AG08395 (cell line): ENCODE measurements around the gene CA11.

Experiments
- DNase-seq: peaks from one replicate; pipeline ENCODE4 v3.0.0; 2012; ENCODE audit warnings: mixed read lengths, low spot score

The CA11 gene

DNA sequence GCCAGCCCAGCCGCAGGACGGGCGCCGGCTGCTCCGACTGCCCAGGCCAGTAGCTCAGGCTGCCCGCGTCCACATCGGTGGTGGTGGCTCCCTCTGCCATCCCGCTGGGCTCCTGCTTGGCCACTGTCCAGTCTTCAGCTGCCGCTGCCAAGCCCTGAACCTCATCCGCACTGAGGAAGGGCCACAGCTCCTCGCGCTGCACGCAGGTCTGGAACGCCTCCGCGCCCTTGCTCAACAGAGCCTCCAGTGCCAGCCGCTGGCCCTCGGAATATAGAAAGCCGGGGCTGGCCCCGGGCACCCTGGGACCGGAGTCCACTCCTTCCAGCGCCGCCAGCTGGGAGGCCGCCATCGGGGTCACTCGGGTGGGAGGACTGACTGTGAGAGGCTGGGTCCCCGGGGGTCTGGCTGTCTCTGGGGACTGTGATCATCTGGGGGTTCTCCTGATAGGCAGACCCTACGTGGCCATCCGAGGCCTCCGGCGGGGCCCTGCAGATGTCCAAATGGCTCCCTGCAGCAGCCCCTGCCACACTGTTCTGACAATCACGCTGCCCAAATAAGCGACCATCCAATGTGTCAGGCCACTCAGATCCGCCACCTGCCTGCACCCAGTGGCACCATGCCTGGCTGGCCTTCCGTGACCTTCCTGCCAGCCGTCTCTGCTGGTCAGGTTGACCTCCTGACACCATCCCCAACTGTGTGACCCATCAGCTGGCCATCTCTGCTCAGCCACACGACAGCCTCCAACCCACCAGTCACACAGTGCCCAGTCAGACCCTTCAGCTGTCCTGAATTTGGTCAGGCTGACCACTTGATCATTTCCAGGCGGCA is 32.7 kb downstream of the CA11 start:
- no peak for DNase-seq

DNA sequence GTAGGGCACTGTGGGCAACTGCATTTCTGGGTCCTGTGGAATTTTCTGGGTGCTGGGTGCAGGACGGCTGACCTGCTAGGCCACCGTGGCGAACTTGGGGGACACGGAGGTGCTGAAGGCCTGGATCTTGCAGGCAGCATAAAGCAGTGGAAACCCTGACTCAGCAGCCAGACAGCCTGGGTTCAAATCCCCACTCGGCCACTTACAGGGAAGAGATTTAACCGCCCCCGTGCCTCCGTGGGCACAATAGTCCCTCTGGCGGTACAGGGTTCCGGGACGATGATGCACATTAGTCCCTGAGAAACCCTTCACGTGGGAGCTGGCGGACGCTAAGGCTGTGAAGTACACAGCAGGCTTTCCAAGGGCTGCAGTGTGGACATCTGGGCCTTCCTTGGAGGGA is 34.1 kb downstream of the CA11 start:
- no peak for DNase-seq

- no peak for DNase-seq
Observed at GRCh38 chr19:48609571-48610108, 36.3 kb downstream of the CA11 start.

- peak; percentile 73 for DNase-seq
Observed at GRCh38 chr19:48608798-48609263, 37.2 kb downstream of the CA11 start.

DNA sequence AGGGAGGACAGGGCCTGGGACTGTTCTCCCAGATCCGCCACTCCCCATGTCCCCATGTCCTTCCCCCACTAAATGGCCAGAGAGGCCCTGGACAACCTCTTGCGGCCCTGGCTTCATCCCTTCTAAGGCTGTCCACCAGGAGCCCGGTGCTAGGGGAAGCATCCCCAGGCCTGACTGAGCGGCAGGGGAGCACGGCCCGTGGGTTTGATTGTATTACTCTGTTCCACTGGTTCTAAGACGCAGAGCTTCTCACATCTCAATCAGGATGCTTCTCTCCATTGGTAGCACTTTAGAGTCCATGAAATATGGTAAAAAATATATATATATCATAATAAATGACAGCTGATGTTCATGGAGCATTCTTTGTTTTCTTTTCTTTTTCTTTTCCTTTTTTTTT is 38.6 kb downstream of the CA11 start:
- no peak for DNase-seq

DNA sequence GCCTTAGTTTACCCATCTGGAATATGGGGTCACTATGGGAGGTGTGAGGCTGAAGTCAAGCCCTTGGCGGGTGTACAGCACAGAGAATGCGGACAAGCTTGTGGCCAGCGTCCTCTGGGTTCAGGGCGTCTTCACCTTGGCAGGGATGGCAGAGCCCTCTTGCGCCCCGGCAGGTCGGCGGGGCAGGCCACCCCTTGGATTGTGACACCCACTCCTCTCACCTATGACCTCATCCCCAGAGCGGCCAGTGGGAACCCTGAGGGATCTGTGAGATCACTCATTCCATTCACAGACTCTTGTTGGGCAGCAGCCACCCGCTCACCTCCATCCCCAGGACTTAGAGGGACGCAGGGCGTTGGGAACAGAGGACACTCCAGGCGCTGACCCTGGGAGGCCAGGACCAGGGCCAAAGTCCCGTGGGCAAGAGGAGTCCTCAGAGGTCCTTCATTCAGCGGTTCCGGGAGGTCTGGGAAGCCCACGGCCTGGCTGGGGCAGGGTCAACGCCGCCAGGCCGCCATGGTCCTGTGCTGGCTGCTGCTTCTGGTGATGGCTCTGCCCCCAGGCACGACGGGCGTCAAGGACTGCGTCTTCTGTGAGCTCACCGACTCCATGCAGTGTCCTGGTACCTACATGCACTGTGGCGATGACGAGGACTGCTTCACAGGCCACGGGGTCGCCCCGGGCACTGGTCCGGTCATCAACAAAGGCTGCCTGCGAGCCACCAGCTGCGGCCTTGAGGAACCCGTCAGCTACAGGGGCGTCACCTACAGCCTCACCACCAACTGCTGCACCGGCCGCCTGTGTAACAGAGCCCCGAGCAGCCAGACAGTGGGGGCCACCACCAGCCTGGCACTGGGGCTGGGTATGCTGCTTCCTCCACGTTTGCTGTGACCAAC is 39.3 kb downstream of the CA11 start, which contains the start of gene SPACA4:
Gene SPACA4, plus strand, starts transcription at position 280 of the 896 bp plus-strand sequence. Its CDS starts 237 bp downstream, at position 517.
- no peak for DNase-seq

DNA sequence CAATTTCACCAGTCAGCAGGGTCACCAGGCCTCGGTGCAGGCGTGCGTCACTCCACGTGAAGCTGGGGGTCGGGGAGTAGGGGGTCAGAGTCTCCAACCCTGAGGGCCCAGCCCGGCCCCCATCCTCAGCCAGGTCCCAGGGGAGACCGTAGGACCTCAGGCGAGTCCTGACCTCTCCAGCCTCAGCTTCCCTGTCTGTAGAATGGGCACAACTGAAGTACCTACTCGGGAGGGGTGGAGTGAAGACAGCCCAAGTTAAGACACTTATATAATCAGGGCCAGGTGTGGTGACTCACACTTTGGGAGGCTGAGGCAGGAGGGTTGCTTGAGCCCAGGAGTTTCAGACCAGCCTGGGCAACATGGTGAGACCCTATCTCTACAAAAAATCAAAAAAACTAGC is 42.1 kb downstream of the CA11 start:
- DNase-seq = no peak

DNA sequence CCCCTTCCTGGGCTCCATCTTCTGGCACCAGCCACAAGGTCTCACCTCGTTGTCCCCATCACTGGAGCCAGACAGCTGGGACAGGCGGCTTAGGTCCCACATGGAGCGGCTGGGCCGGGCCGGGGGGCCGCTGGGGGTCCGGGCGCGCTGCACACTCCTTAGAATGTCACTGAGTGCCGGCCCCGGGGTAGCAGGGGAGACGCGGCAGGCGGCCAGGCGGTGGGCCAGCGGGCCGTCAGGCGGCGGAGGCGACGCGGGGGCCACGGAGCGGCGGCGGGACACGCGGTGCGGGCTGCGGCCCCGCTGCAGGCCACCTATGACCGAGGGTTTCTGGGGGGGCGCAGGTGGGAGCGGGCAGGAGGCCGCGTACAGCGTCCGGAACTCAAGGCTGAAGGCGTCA is 42.5 kb downstream of the CA11 start:
- DNase-seq = no peak

- no peak for DNase-seq
Observed at GRCh38 chr19:48603001-48603400, 43.0 kb downstream of the CA11 start.

GRCh38 chr19:48600679-48601417 is 45.1 kb downstream of the CA11 start:
- DNase-seq = no peak

GRCh38 chr19:48598996-48599700 is 46.8 kb downstream of the CA11 start:
- DNase-seq = no peak

- DNase-seq = no peak
Observed at GRCh38 chr19:48596679-48597465, 49.1 kb downstream of the CA11 start.

- no peak for DNase-seq
Observed at GRCh38 chr19:48596237-48596636, 49.8 kb downstream of the CA11 start.

DNA sequence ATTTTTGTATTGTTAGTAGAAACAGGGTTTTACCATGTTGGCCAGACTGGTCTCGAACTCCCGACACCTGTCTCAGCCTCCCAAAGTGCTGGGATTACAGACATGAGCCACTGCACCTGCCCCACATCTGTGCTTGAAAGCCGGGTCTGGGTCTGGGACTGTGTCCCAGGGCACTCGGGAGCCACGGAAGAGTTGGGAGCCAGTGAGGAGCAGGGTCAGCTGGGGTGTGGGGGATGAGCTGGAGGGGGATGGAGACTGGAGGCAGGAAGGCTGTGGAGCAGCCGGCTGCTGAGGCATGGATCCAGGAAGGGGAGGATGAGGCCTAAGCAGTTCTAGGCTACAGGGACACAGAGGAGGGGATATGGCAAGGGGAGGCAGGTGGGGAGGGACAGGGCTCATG is 50.2 kb downstream of the CA11 start:
- DNase-seq = no peak

DNA sequence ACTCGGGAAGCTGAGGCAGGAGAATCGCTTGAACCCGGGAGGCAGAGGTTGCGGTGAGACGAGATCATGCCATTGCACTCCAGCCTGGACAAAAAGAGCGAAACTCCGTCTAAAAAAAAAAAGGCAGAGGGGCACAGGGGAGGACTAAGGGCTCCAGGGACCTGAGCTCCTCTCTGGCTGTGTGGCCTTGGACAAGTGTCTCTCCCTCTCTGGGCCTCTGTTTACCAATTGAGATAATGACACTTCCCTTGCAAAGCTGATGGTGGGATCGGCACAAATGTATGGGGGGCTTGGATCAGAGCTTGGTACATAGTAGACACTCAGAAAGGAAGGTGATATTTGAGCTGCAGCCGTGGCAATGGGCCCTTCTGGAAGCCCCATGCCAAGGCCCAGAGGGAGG is 50.8 kb downstream of the CA11 start:
- no peak for DNase-seq

DNA sequence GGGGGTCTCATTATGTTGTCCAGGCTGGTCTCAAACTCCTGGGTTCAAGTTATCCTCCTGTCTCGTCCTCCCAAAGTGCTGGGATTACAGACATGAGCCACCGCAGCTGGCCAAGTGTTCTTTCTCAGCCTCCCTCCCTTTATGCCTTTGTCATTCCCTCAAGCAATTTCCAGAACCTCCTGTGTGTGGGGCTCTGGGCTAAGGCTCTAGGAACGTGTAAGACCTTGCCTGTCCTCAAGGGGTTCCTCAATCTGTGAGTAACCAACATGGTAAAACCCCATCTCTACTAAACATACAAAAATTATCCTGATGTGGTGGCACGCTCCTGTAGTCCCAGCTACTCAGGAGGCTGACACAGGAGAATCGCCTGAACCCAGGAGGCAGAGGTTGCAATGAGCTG is 55.0 kb downstream of the CA11 start:
- no peak for DNase-seq

DNA sequence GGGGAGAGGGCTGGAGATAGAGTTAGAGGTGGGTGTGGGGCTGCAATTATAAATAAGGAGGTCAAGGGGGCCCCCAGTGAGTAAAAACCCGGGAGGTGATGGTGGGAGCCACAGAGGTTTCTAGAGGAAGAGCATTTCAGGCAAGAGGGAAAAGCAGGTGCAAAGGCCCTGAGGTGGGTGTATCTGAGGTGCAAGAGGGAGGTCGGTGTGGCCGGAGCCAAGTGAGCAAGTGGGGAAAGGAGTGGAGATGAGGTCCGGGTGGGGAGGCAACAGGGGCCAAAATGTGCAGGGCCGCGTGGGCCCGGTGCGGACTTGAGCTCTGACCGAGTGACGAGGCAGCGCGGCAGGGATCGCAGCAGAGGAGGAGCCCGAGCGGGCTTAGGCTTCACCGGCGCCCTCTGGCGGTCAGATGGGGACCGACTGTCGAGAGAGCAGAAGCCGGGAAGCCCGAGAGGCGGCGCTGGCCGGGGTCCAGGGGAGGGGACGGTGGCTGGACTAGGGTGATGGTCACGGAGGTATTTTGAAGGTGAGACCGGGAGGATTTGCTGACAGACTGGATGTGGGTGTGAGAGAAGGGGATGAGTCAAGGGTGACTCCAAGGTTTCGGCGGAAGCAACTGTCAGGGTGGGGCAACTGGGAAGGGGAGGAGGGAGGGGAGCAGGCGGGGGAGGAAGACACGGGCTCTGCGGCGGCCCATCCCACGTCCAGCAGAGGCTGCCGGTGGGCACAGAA is 57.2 kb downstream of the CA11 start:
- peak; percentile 90 for DNase-seq
